Measurements from ENCODE around the gene KDM4B.

KDM4B gene

GRCh38 chr19:5065663-5066093, 96.8 kb downstream of the KDM4B start:
- no peak for DNase-seq (ENCODE audit: low read depth)
- no peak overlapping the region for H3K4me3 ChIP-seq (ENCODE audit: low read length)
- TF ChIP-seq CTCF (conservative IDR thresholded peaks at IDR 0.05; ENCODE audit: low read depth, low read length), result no peak

GRCh38 chr19:5066768-5067167, 97.9 kb downstream of the KDM4B start:
- TF ChIP-seq CTCF (conservative IDR thresholded peaks at IDR 0.05; ENCODE audit: low read depth, low read length), result no peak
- no peak for DNase-seq (ENCODE audit: low read depth)
- H3K4me3 ChIP-seq (ENCODE audit: low read length), result no peak overlapping the region

GRCh38 chr19:5067678-5068077, 98.8 kb downstream of the KDM4B start:
- no peak for DNase-seq (ENCODE audit: low read depth)
- H3K4me3 ChIP-seq (ENCODE audit: low read length), result no peak overlapping the region
- TF ChIP-seq CTCF (conservative IDR thresholded peaks at IDR 0.05; ENCODE audit: low read depth, low read length), result no peak

GRCh38 chr19:5068233-5069072, 99.5 kb downstream of the KDM4B start:
- DNase-seq (ENCODE audit: low read depth), result no peak
- H3K4me3 ChIP-seq (ENCODE audit: low read length), result no peak overlapping the region
- no peak for TF ChIP-seq CTCF (conservative IDR thresholded peaks at IDR 0.05; ENCODE audit: low read depth, low read length)

- no peak overlapping the region for H3K4me3 ChIP-seq (ENCODE audit: low read length)
- no peak for TF ChIP-seq CTCF (conservative IDR thresholded peaks at IDR 0.05; ENCODE audit: low read depth, low read length)
- no peak for DNase-seq (ENCODE audit: low read depth)
Measured at GRCh38 chr19:5070331-5070730, 101.4 kb downstream of the KDM4B start.

- TF ChIP-seq CTCF (conservative IDR thresholded peaks at IDR 0.05; ENCODE audit: low read depth, low read length), result no peak
- no peak for DNase-seq (ENCODE audit: low read depth)
- H3K4me3 ChIP-seq (ENCODE audit: low read length), result no peak overlapping the region
Measured at GRCh38 chr19:5070930-5071329, 102.0 kb downstream of the KDM4B start.

- TF ChIP-seq CTCF (conservative IDR thresholded peaks at IDR 0.05; ENCODE audit: low read depth, low read length), result no peak
- DNase-seq (ENCODE audit: low read depth), result no peak
- H3K4me3 ChIP-seq (ENCODE audit: low read length), result no peak overlapping the region
Measured at GRCh38 chr19:5071579-5071978, 102.7 kb downstream of the KDM4B start.

Measured in retinal pigment epithelial cell (primary cell).